ES-I3 (cell line): ENCODE measurements around the gene GARIN5B.

Source experiments
- H3K36me3 ChIP-seq: 2 replicates; pipeline ENCODE4 v1.6.1; 2013; ENCODE audit warnings: mild to moderate bottlenecking, low read length, control low read depth, moderate library complexity; ENCODE audit not compliant: insufficient read depth
- H3K4me1 ChIP-seq: 2 replicates; pipeline ENCODE4 v1.6.1; 2013; ENCODE audit warnings: mild to moderate bottlenecking, control low read depth, low read length; ENCODE audit not compliant: insufficient read depth
- H3K9ac ChIP-seq: 2 replicates; pipeline ENCODE4 v1.6.1; 2013; ENCODE audit warnings: low read depth, mild to moderate bottlenecking, low read length, moderate library complexity
- H3K9me3 ChIP-seq: 2 replicates; pipeline ENCODE4 v1.6.1; 2013; ENCODE audit warnings: mild to moderate bottlenecking, low read length, moderate library complexity; ENCODE audit not compliant: control insufficient read depth, insufficient read depth

GARIN5B gene

GRCh38 chr19:55398200-55398925, 35.3 kb upstream of the GARIN5B start:
- Histone ChIP-seq H3K4me1 (peaks cover under 1% of the 10 kb centered on the region; the same call in 1 of the 2 replicates), H3K9me3 (no peaks in the 10 kb centered on the region), H3K36me3 (peaks cover 21% of the 10 kb centered on the region), H3K9ac (no peak overlapping the region)

GRCh38 chr19:55392820-55393761, 30.0 kb upstream of the GARIN5B start:
- Histone ChIP-seq H3K9ac (no peak overlapping the region; the same call in none of the 2 replicates), H3K4me1 (peaks cover 19% of the 10 kb centered on the region), H3K9me3 (no peaks in the 10 kb centered on the region), H3K36me3 (peaks cover 4% of the 10 kb centered on the region; the same call in 1 of the 2 replicates)

- H3K9ac ChIP-seq, result no peak overlapping the region; the same call in 1 of the 2 replicates
Measured at GRCh38 chr19:55391702-55392615, 28.9 kb upstream of the GARIN5B start.

GRCh38 chr19:55391191-55391670, 28.2 kb upstream of the GARIN5B start:
- Histone ChIP-seq H3K9me3 (no peaks in the 10 kb centered on the region), H3K9ac (no peak overlapping the region), H3K36me3 (peaks cover 12% of the 10 kb centered on the region), H3K4me1 (peaks cover 24% of the 10 kb centered on the region)

More at GRCh38 chr19:55391702-55392615, 28.9 kb upstream of the GARIN5B start:
- H3K36me3 ChIP-seq, result peaks cover 5% of the 10 kb centered on the region
- no peaks in the 10 kb centered on the region for H3K9me3 ChIP-seq
- H3K4me1 ChIP-seq, result peaks cover 24% of the 10 kb centered on the region

- Histone ChIP-seq H3K4me1 (peaks cover 24% of the 10 kb centered on the region), H3K9me3 (no peaks in the 10 kb centered on the region), H3K36me3 (peaks cover 12% of the 10 kb centered on the region), H3K9ac (no peak overlapping the region)
Measured at GRCh38 chr19:55390461-55390880, 27.4 kb upstream of the GARIN5B start.

- no peak overlapping the region for H3K9ac ChIP-seq
- H3K4me1 ChIP-seq, result peaks cover 24% of the 10 kb centered on the region
- H3K9me3 ChIP-seq, result no peaks in the 10 kb centered on the region
- peaks cover 12% of the 10 kb centered on the region for H3K36me3 ChIP-seq
Measured at GRCh38 chr19:55389386-55390317, 26.6 kb upstream of the GARIN5B start.

GRCh38 chr19:55387736-55388497, 24.9 kb upstream of the GARIN5B start:
- peaks cover 21% of the 10 kb centered on the region for H3K4me1 ChIP-seq
- no peak overlapping the region for H3K9ac ChIP-seq
- H3K36me3 ChIP-seq, result peaks cover 12% of the 10 kb centered on the region
- H3K9me3 ChIP-seq, result no peaks in the 10 kb centered on the region

GRCh38 chr19:55386493-55386971, 23.5 kb upstream of the GARIN5B start:
- Histone ChIP-seq H3K36me3 (peaks cover 12% of the 10 kb centered on the region), H3K9me3 (no peaks in the 10 kb centered on the region), H3K9ac (peak overlapping the region; percentile 76), H3K4me1 (peaks cover 8% of the 10 kb centered on the region; the same call in 1 of the 2 replicates)

- peaks cover 8% of the 10 kb centered on the region; the same call in 1 of the 2 replicates for H3K4me1 ChIP-seq
- no peaks in the 10 kb centered on the region for H3K9me3 ChIP-seq
- H3K9ac ChIP-seq, result peak within 1 kb of the TSS; percentile 76
- H3K36me3 ChIP-seq, result peaks cover 12% of the 10 kb centered on the region
Measured at GRCh38 chr19:55385724-55386492, 22.8 kb upstream of the GARIN5B start, which contains the start of gene RPL28. Gene RPL28 (plus strand): TSS chr19:55385932. CDS start chr19:55386358, 426 bp downstream.

GRCh38 chr19:55384920-55385723, 22.1 kb upstream of the GARIN5B start:
- H3K36me3 ChIP-seq, result peaks cover 12% of the 10 kb centered on the region
- H3K4me1 ChIP-seq, result peaks cover 8% of the 10 kb centered on the region; the same call in 1 of the 2 replicates
- peak overlapping the region; percentile 76 for H3K9ac ChIP-seq
- H3K9me3 ChIP-seq, result no peaks in the 10 kb centered on the region
